NCI-H2029 treated with DMSO at 0.1 percent for 48 hours (cell line): ENCODE data around the gene STK11.

Experiments
- DNase-seq: peaks from one replicate; lab custom pipeline; 2025; lab: John Stamatoyannopoulos, UW

STK11 gene

GRCh38 chr19:1205114-1206099 is at the start of gene STK11:
Gene STK11, plus strand, starts transcription at chr19:1205778. Its CDS starts 1,136 bp downstream, at chr19:1206914.
- DNase-seq = peak; percentile 82

- no peak for DNase-seq
These were observed 49.2 kb upstream of the STK11 start for GRCh38 chr19:1156305-1156801.

- DNase-seq = no peak
These were observed 48.6 kb upstream of the STK11 start for GRCh38 chr19:1156830-1157615.

GRCh38 chr19:1157931-1158884 is 47.4 kb upstream of the STK11 start:
- no peak for DNase-seq

GRCh38 chr19:1158885-1159448 is 46.6 kb upstream of the STK11 start:
- DNase-seq = no peak

GRCh38 chr19:1159864-1160595 is 45.5 kb upstream of the STK11 start:
- no peak for DNase-seq

GRCh38 chr19:1161716-1162115 is 43.9 kb upstream of the STK11 start:
- DNase-seq = peak; percentile 29

- DNase-seq = no peak
These were observed 42.9 kb upstream of the STK11 start for GRCh38 chr19:1162404-1163282.

- DNase-seq = no peak
These were observed 42.2 kb upstream of the STK11 start for GRCh38 chr19:1163283-1163933.

GRCh38 chr19:1163934-1164683 is 41.5 kb upstream of the STK11 start:
- DNase-seq = no peak

GRCh38 chr19:1164684-1165531 is 40.7 kb upstream of the STK11 start:
- no peak for DNase-seq

- DNase-seq = no peak
These were observed 38.6 kb upstream of the STK11 start for GRCh38 chr19:1166872-1167573.

- no peak for DNase-seq
These were observed 37.6 kb upstream of the STK11 start for GRCh38 chr19:1167687-1168571.

GRCh38 chr19:1168572-1169410 is 36.8 kb upstream of the STK11 start:
- DNase-seq = no peak

GRCh38 chr19:1169411-1169791 is 36.2 kb upstream of the STK11 start:
- no peak for DNase-seq
